GM21526 (cell line): ENCODE results near the gene ITK.
"Not testable (repeated sequence)": the region's sequence is repeated elsewhere in the genome, so short reads cannot be mapped to it uniquely, and the experiment has no call there.

Experiments
- ATAC-seq: cut with Tn5 transposase; IDR thresholded peaks from one replicate; pipeline ENCODE4 v1.9.1; 2021; ENCODE audit warnings: moderate library complexity; ENCODE audit not compliant: unreplicated experiment, low FRiP score

Gene ITK

GRCh38 chr5:157244704-157245103 lies 64.1 kb downstream of the ITK start:
- not testable (repeated sequence) for ATAC-seq

GRCh38 chr5:157245476-157245875 lies 64.8 kb downstream of the ITK start:
- no peak for ATAC-seq

- no peak for ATAC-seq
Measured at GRCh38 chr5:157245886-157246285, 65.2 kb downstream of the ITK start.

GRCh38 chr5:157247267-157247666 lies 66.6 kb downstream of the ITK start:
- no peak for ATAC-seq

GRCh38 chr5:157248821-157249470 lies 68.3 kb downstream of the ITK start:
- ATAC-seq, result no peak

GRCh38 chr5:157252711-157253465 lies 72.2 kb downstream of the ITK start:
- ATAC-seq, result peak; percentile 84

- ATAC-seq, result peak; percentile 49
Measured at GRCh38 chr5:157253547-157253946, 72.9 kb downstream of the ITK start.

- ATAC-seq, result no peak
Measured at GRCh38 chr5:157258450-157258849, 77.8 kb downstream of the ITK start.

- no peak for ATAC-seq
Measured at GRCh38 chr5:157259699-157260098, 79.1 kb downstream of the ITK start.

- ATAC-seq, result no peak
Measured at GRCh38 chr5:157263496-157264090, 83.0 kb downstream of the ITK start.

GRCh38 chr5:157265714-157266285 lies 85.2 kb downstream of the ITK start, which contains the start of gene CYFIP2:
CYFIP2 (plus strand) TSS chr5:157266123; CDS start chr5:157285362, 19,239 bp downstream.
- peak; percentile 76 for ATAC-seq

- ATAC-seq, result peak; percentile 40
Measured at GRCh38 chr5:157266286-157267007, 85.8 kb downstream of the ITK start.

GRCh38 chr5:157267025-157267424 lies 86.4 kb downstream of the ITK start:
- no peak for ATAC-seq

GRCh38 chr5:157267761-157268480 lies 87.3 kb downstream of the ITK start:
- no peak for ATAC-seq

GRCh38 chr5:157269165-157269671 lies 88.6 kb downstream of the ITK start:
- ATAC-seq, result no peak

- ATAC-seq, result no peak
Measured at GRCh38 chr5:157269761-157270272, 89.2 kb downstream of the ITK start.

- no peak for ATAC-seq
Measured at GRCh38 chr5:157270771-157271170, 90.1 kb downstream of the ITK start.

GRCh38 chr5:157271740-157272271 lies 91.2 kb downstream of the ITK start:
- ATAC-seq, result peak; percentile 82

GRCh38 chr5:157273131-157273556 lies 92.5 kb downstream of the ITK start:
- ATAC-seq, result peak; percentile 46
